K562 (cell line): ENCODE data around the gene C16orf78. TPM values are rescaled to one million over a fixed set of nuclear protein-coding genes. Genes with fewer than 3 reads are reported as not detected.

Experiments used
- ATAC-seq: fragments of 200-7000 bp; cut with Tn5 transposase; 3 replicates; pipeline ENCODE4 v1.9.1; 2020; ENCODE audit warnings: moderate library complexity
- BruUV-seq: library from RNA; stranded (reverse); fragments of 400-500 nt; replicated peaks from 2 replicates; lab custom pipeline; 2021; lab: Mats Ljungman, UMichigan
- CTCF ChIA-PET: fragments of 300-600 bp; formaldehyde crosslinking; extraction: SDS; loops from one replicate; lab custom pipeline; 2021; ENCODE audit warnings: low intra/inter-chr PET ratio; lab: Yijun Ruan, JAX
- POLR2A ChIA-PET: fragments of 300-600, 350-650 bp; sonication (Branson Sonifier 250); formaldehyde crosslinking; extraction: SDS; loops from one replicate; lab custom pipeline; 2021; ENCODE audit warnings: antibody characterized with exemption, inconsistent platforms; lab: Yijun Ruan, JAX
- DNase-seq, 4 experiments: peaks; one replicate each; pipeline versions ENCODE4 v3.0.0 to v3.0.0-alpha.2; 2011 to 2018; ENCODE audit warnings: low spot score in 3 of 4, mixed read lengths in 3 of 4; ENCODE audit errors: extremely low read depth in 1 of 4
- FAIRE-seq: peaks from 2 replicates; lab custom pipeline; 2011; peaks lifted over from hg19 to GRCh38; lab: Jason Lieb, UNC
- H2AFZ ChIP-seq: 2 replicates; pipeline ENCODE4 v1.6.0; 2011; ENCODE audit warnings: low read depth, low read length, control low read depth, inconsistent platforms
- H3K27ac ChIP-seq: fragments of 200-600 bp; 3 replicates; pipeline ENCODE4 v1.8.0; 2011; ENCODE audit warnings: low read depth, mild to moderate bottlenecking, control low read depth, inconsistent platforms, low read length, moderate library complexity, mixed read lengths; ENCODE audit errors: extremely low read depth
- H3K27me3 ChIP-seq, 2 experiments: fragments of 300-600 bp in 1 of 2; 2 replicates in 1 of 2; 3 replicates in 1 of 2; pipeline versions ENCODE4 v1.6.0 to v1.8.0; 2011; ENCODE audit warnings: inconsistent platforms in 2 of 2, low read length in 2 of 2, mild to moderate bottlenecking in 1 of 2, mixed read lengths in 1 of 2, moderate library complexity in 1 of 2; ENCODE audit not compliant: control insufficient read depth in 2 of 2, insufficient read depth in 2 of 2
- H3K36me3 ChIP-seq: fragments of 300-600 bp; 3 replicates; pipeline ENCODE4 v1.8.0; 2011; ENCODE audit warnings: mild to moderate bottlenecking, low read length, inconsistent platforms; ENCODE audit not compliant: control insufficient read depth, insufficient read depth
- H3K4me1 ChIP-seq, 2 experiments: fragments of 200-600 bp in 1 of 2; replicated peaks in 1 of 2; 2 replicates in 1 of 2; 3 replicates in 1 of 2; pipeline versions ENCODE4 v1.5.1 to v1.8.0; 2011; ENCODE audit warnings: inconsistent platforms in 2 of 2, low read length in 2 of 2, mild to moderate bottlenecking in 1 of 2, mixed read lengths in 1 of 2, moderate library complexity in 1 of 2; ENCODE audit not compliant: control insufficient read depth in 2 of 2, insufficient read depth in 2 of 2
- H3K4me2 ChIP-seq: 2 replicates; pipeline ENCODE4 v1.6.1; 2011; ENCODE audit warnings: low read length, control low read depth, inconsistent platforms, mixed read lengths; ENCODE audit not compliant: insufficient read depth
- H3K4me3 ChIP-seq: fragments of 200-600 bp; sonication (generic), shearing (Covaris generic); 2 replicates; pipeline ENCODE4 v1.5.1; 2016; ENCODE audit warnings: control low read depth, inconsistent platforms
- H3K79me2 ChIP-seq: fragments of 200-600 bp; 3 replicates; pipeline ENCODE4 v1.8.0; 2011; ENCODE audit warnings: low read length, inconsistent platforms; ENCODE audit not compliant: control insufficient read depth, insufficient read depth
- H3K9ac ChIP-seq, 2 experiments: 2 replicates each; pipeline versions ENCODE4 v1.6.0 to v1.6.1; 2011; ENCODE audit warnings: low read depth in 2 of 2, low read length in 2 of 2, control low read depth in 1 of 2, inconsistent platforms in 1 of 2, mild to moderate bottlenecking in 1 of 2, mixed read lengths in 1 of 2; ENCODE audit not compliant: insufficient read depth in 1 of 2
- H3K9me1 ChIP-seq: one replicate; pipeline ENCODE4 v1.6.0; 2011; ENCODE audit warnings: inconsistent platforms, mild to moderate bottlenecking, low read length, moderate library complexity; ENCODE audit not compliant: control insufficient read depth, insufficient read depth
- H3K9me3 ChIP-seq: replicated peaks from 2 replicates; pipeline ENCODE4 v1.5.1; 2011; ENCODE audit warnings: low read depth, low read length, inconsistent platforms; ENCODE audit not compliant: control insufficient read depth, insufficient read depth
- H4K20me1 ChIP-seq: replicated peaks from 2 replicates; pipeline ENCODE4 v1.6.1; 2011; ENCODE audit warnings: low read length, inconsistent platforms, mixed read lengths; ENCODE audit not compliant: control insufficient read depth, insufficient read depth
- BACH1 ChIP-seq: fragments of 200-800 bp; sonication (Bioruptor generic); IDR thresholded peaks from 2 replicates; pipeline ENCODE4 v1.6.1; 2016; ENCODE audit warnings: missing genetic modification characterization, missing compliant biosample characterization
- SREBF1 ChIP-seq: fragments of 150-350 bp; IDR thresholded peaks from 2 replicates; pipeline ENCODE4 v1.6.1; 2014; ENCODE audit warnings: antibody characterized with exemption, low read depth, low read length, borderline replicate concordance
- XRCC3 ChIP-seq: fragments of 450-650 bp; IDR thresholded peaks from 2 replicates; pipeline ENCODE4 v1.6.1; 2017; ENCODE audit warnings: mild to moderate bottlenecking, moderate library complexity
- WGBS: fragments of 100-300 bp; shearing (Covaris generic); methylation state at CpG from one replicate; pipeline ENCODE4 v1.1.6; 2016; ENCODE audit warnings: low coverage, mixed read lengths; ENCODE audit not compliant: insufficient coverage; ENCODE audit errors: missing lambda C conversion rate; 5-methylcytosine and 5-hydroxymethylcytosine counted together
- in situ Hi-C: fragments of 300-500 bp; cut with MboI; formaldehyde crosslinking; loops from 4 replicates; pipeline ENCODE4 v1.15.0; 2018; ENCODE audit warnings: inconsistent platforms, mixed read lengths
- intact Hi-C: fragments of 100-400 bp; cut with micrococcal nuclease; formaldehyde crosslinking; loops from 2 replicates; pipeline ENCODE4 v1.14.2; 2022
- polyA plus RNA-seq, 8 experiments: library from polyadenylated mRNA; depleted of rRNA in 4 of 8; stranded (reverse) in 5 of 8; unstranded in 3 of 8; fragments of >200 nt; fragmentation: Nextera tagmentation in 2 of 8; fragmentation: Illumina TruSeq in 1 of 8; extraction: Ambion mirVana in 2 of 8; extraction: Trizol in 1 of 8; gene quantifications; 2 replicates each; pipeline versions ENCODE4 v1.2.1 to v1.2.3, GENCODE V29; 2011 to 2014; ENCODE audit warnings: inconsistent platforms in 1 of 8, missing spikeins in 1 of 8
- total RNA-seq, 7 experiments: library from RNA; depleted of rRNA in 6 of 7; stranded (reverse); fragments of >200 nt in 6 of 7; fragmentation: Illumina TruSeq in 2 of 7; extraction: Trizol in 2 of 7; gene quantifications; 2 replicates each; pipeline versions ENCODE4 v1.2.1 to v1.2.3, GENCODE V29; 2011 to 2021; ENCODE audit warnings: low replicate concordance in 1 of 7
- TF ChIP-seq, protein P1 (sequence below), 2 experiments: IDR thresholded peaks; 2 replicates each; pipeline ENCODE4 v1.6.1; 2011; ENCODE audit warnings: borderline replicate concordance in 1 of 2, control low read depth in 1 of 2, low read depth in 1 of 2, low read length in 1 of 2, mild to moderate bottlenecking in 1 of 2, mixed read lengths in 1 of 2, moderate library complexity in 1 of 2; ENCODE audit not compliant: insufficient read depth in 1 of 2, insufficient read length in 1 of 2, poor library complexity in 1 of 2, severe bottlenecking in 1 of 2; ENCODE audit errors: extremely low read depth in 1 of 2
- TF ChIP-seq, protein P2 (sequence below): IDR thresholded peaks from 3 replicates; pipeline ENCODE4 v1.6.1; 2011; ENCODE audit warnings: borderline replicate concordance, mild to moderate bottlenecking; ENCODE audit not compliant: insufficient read length, insufficient read depth

C16orf78 gene
- total and polyA plus RNA-seq, 9 of the 15 experiments (the other 6 are each of a cell fraction or from before 2014, with no cell fraction given), result not detected

GRCh38 chr16:49376206-49376605, 2.6 kb downstream of the C16orf78 start:
- Histone ChIP-seq H2AFZ (no peak overlapping the region), H3K36me3 (no peaks in the 10 kb centered on the region), H3K79me2 (no peaks in the 10 kb centered on the region), H3K4me1 (no peaks in the 10 kb centered on the region), H4K20me1 (no peaks in the 10 kb centered on the region), H3K27ac (no peak overlapping the region), H3K9ac (no peak overlapping the region), H3K9me1 (no peaks in the 10 kb centered on the region), H3K9me3 (no peaks in the 10 kb centered on the region), H3K4me3 (no peak overlapping the region), H3K27me3 (peaks cover 0 to 5% of the 10 kb centered on the region in 2 experiments; a peak in 1 of 5 replicates), H3K4me2 (no peak overlapping the region)
- no peak for ATAC-seq
- TF ChIP-seq BACH1 (tag), result no peak
- TF ChIP-seq, protein P1, sequence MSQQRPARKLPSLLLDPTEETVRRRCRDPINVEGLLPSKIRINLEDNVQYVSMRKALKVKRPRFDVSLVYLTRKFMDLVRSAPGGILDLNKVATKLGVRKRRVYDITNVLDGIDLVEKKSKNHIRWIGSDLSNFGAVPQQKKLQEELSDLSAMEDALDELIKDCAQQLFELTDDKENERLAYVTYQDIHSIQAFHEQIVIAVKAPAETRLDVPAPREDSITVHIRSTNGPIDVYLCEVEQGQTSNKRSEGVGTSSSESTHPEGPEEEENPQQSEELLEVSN (IDR thresholded peaks at IDR 0.05; ENCODE audit: borderline replicate concordance in 1 of 2, extremely low read depth in 1 of 2, insufficient read depth in 1 of 2, insufficient read length in 1 of 2, low read depth in 1 of 2, low read length in 1 of 2, poor library complexity in 1 of 2, severe bottlenecking in 1 of 2), result no peak
- TF ChIP-seq, protein P2, sequence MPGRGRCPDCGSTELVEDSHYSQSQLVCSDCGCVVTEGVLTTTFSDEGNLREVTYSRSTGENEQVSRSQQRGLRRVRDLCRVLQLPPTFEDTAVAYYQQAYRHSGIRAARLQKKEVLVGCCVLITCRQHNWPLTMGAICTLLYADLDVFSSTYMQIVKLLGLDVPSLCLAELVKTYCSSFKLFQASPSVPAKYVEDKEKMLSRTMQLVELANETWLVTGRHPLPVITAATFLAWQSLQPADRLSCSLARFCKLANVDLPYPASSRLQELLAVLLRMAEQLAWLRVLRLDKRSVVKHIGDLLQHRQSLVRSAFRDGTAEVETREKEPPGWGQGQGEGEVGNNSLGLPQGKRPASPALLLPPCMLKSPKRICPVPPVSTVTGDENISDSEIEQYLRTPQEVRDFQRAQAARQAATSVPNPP, result no peak
- TF ChIP-seq SREBF1, result no peak
- TF ChIP-seq XRCC3, result no peak
- ChIA-PET POLR2A (no interaction called here), CTCF (no interaction called here)
- intact Hi-C loops, result no loop called here
- no peak for DNase-seq
- in situ Hi-C loops, result no loop called here
- no TSS peak for BruUV-seq
- WGBS, result 0% methylated on average over 4 of the region's 4 CpGs
- no peak for FAIRE-seq
